MM.1S (cell line): Measurements from ENCODE around the gene ROR2.

Experiments used
- DNase-seq: peaks from one replicate; pipeline ENCODE4 v3.0.0-alpha.2; 2015
- H2AFZ ChIP-seq: fragments of 300-600 bp; sonication (generic); 2 replicates; pipeline ENCODE4 v1.6.0; 2016; ENCODE audit warnings: antibody characterized with exemption, low read length
- H3F3A ChIP-seq: fragments of 300-600 bp; sonication (generic); 2 replicates; pipeline ENCODE4 v1.6.1; 2016; ENCODE audit warnings: mild to moderate bottlenecking, antibody characterized with exemption, low read length, moderate library complexity, mixed read lengths; ENCODE audit not compliant: insufficient read depth
- H3K27ac ChIP-seq: fragments of 300-600 bp; sonication (generic); 2 replicates; pipeline ENCODE4 v1.5.1; 2016; ENCODE audit warnings: mild to moderate bottlenecking, low read length
- H3K27me3 ChIP-seq: fragments of 300-600 bp; sonication (generic); replicated peaks from 2 replicates; pipeline ENCODE4 v1.6.0; 2016; ENCODE audit warnings: low read length; ENCODE audit not compliant: insufficient read depth
- H3K36me3 ChIP-seq: fragments of 300-600 bp; sonication (generic); replicated peaks from 2 replicates; pipeline ENCODE4 v1.6.1; 2016; ENCODE audit warnings: mild to moderate bottlenecking, low read length, mixed read lengths; ENCODE audit not compliant: insufficient read depth
- H3K4me1 ChIP-seq: fragments of 300-600 bp; sonication (generic); 2 replicates; pipeline ENCODE4 v1.6.1; 2016; ENCODE audit warnings: low read length, mixed read lengths
- H3K4me2 ChIP-seq: fragments of 300-600 bp; sonication (generic); 2 replicates; pipeline ENCODE4 v1.6.0; 2016; ENCODE audit warnings: low read depth, low read length
- H3K4me3 ChIP-seq: fragments of 300-600 bp; sonication (generic); 2 replicates; pipeline ENCODE4 v1.5.1; 2016; ENCODE audit warnings: low read length, mixed read lengths
- H3K79me2 ChIP-seq: fragments of 300-600 bp; sonication (generic); 2 replicates; pipeline ENCODE4 v1.6.1; 2016; ENCODE audit warnings: mixed run types, low read length, mixed read lengths
- H3K9ac ChIP-seq: fragments of 300-600 bp; sonication (generic); 2 replicates; pipeline ENCODE4 v1.6.1; 2016; ENCODE audit warnings: low read length, mixed read lengths
- H3K9me2 ChIP-seq: fragments of 300-600 bp; sonication (generic); replicated peaks from 2 replicates; pipeline ENCODE4 v1.6.1; 2016; ENCODE audit warnings: mild to moderate bottlenecking, low read length, mixed read lengths; ENCODE audit not compliant: insufficient read depth
- H3K9me3 ChIP-seq: fragments of 300-600 bp; sonication (generic); replicated peaks from 2 replicates; pipeline ENCODE4 v1.6.1; 2016; ENCODE audit warnings: mild to moderate bottlenecking, low read length, mixed read lengths; ENCODE audit not compliant: insufficient read depth
- H4K20me1 ChIP-seq: fragments of 300-600 bp; sonication (generic); 2 replicates; pipeline ENCODE4 v1.6.1; 2016; ENCODE audit warnings: mild to moderate bottlenecking, low read length, moderate library complexity, mixed read lengths; ENCODE audit not compliant: insufficient read depth
- EZH2 ChIP-seq: fragments of 300-600 bp; sonication (generic); optimal IDR thresholded peaks from 2 replicates; pipeline ENCODE3; 2017; ENCODE audit warnings: low read depth, mild to moderate bottlenecking, antibody characterized with exemption, low read length, mixed read lengths
- EZH2phosphoT487 ChIP-seq: fragments of 300-600 bp; sonication (generic); IDR thresholded peaks from 2 replicates; pipeline ENCODE4 v1.6.1; 2018; ENCODE audit warnings: antibody characterized with exemption, low read length
- TF ChIP-seq, protein P1 (sequence below): fragments of 300-600 bp; sonication (generic); IDR thresholded peaks from 2 replicates; pipeline ENCODE4 v1.5.1; 2016; ENCODE audit warnings: antibody characterized with exemption, low read length, mixed read lengths

The ROR2 gene

DNA sequence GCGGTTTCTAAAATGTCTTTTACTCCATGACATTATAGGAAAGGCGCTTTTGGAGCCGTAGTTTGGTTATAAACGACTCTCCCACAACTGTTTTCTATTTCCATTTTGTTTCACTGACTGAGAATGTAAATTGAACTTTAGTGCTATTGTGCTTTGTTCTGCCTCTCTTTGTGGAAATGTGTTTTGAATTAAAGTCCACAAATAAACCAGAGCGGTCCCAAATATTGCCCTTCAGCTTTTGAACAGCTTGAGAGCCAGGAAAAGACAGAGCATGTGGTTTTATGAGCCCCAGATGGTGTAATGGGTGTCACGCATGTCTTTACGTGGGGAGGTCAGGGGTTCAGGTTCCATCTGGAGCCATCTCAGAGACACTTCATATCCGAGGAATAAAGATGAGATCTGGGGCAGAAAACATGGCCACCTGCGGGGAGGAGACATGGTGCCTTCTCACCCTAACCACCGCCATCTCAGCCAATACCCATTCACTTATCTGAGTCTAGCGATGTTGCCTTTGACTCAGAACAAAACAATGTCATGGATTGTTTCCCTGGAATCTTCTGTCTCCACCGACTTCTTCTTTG, 42.5 kb upstream of the ROR2 start:
- Histone ChIP-seq H2AFZ (no peak overlapping the region), H3F3A (no peaks in the 10 kb centered on the region), H3K4me2 (no peak overlapping the region), H3K4me1 (no peaks in the 10 kb centered on the region), H3K27me3 (no peaks in the 10 kb centered on the region), H3K9ac (no peak overlapping the region), H3K9me2 (no peaks in the 10 kb centered on the region), H3K9me3 (no peaks in the 10 kb centered on the region), H3K79me2 (no peaks in the 10 kb centered on the region), H3K36me3 (no peaks in the 10 kb centered on the region), H4K20me1 (no peaks in the 10 kb centered on the region), H3K27ac (no peak overlapping the region), H3K4me3 (no peak overlapping the region)
- no peak for DNase-seq
- TF ChIP-seq, protein P1, sequence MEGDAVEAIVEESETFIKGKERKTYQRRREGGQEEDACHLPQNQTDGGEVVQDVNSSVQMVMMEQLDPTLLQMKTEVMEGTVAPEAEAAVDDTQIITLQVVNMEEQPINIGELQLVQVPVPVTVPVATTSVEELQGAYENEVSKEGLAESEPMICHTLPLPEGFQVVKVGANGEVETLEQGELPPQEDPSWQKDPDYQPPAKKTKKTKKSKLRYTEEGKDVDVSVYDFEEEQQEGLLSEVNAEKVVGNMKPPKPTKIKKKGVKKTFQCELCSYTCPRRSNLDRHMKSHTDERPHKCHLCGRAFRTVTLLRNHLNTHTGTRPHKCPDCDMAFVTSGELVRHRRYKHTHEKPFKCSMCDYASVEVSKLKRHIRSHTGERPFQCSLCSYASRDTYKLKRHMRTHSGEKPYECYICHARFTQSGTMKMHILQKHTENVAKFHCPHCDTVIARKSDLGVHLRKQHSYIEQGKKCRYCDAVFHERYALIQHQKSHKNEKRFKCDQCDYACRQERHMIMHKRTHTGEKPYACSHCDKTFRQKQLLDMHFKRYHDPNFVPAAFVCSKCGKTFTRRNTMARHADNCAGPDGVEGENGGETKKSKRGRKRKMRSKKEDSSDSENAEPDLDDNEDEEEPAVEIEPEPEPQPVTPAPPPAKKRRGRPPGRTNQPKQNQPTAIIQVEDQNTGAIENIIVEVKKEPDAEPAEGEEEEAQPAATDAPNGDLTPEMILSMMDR, result no peak
- TF ChIP-seq EZH2 (no peak), EZH2phosphoT487 (no peak)

DNA sequence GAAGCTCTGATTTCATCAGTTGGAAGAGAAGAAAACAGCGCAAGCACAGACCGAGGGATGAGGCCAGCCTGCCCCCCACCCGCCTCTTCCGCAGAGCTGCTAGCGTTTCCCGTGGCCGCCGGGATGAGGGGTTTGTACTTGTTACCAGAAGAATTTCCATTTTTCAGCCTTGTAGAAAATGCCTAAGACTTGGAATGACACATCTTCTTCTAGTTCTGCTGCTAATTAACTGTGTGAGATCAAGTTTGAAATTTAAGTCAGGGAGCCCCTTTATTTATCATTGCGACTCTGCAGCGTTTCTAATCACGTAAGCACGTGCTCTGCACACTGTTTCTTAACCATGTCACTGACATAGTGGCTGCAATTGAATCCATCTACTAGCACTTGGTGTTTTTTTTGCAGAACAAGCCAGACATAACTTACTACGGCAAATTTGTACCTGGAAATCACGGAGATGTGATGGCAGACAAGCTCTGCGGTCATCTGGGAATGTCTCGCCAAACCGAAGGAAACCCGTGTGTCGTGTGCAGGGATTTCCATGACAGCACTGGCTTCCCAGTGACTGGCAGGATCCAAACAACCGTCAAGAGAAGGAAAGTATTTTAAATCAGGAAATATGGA, 41.8 kb upstream of the ROR2 start:
- no peaks in the 10 kb centered on the region for H3K36me3 ChIP-seq
- H3F3A ChIP-seq, result no peaks in the 10 kb centered on the region
- H3K4me2 ChIP-seq, result no peak overlapping the region
- no peak overlapping the region for H3K27ac ChIP-seq
- H3K79me2 ChIP-seq, result no peaks in the 10 kb centered on the region
- no peaks in the 10 kb centered on the region for H3K4me1 ChIP-seq
- DNase-seq, result no peak
- no peak overlapping the region for H3K4me3 ChIP-seq
- no peaks in the 10 kb centered on the region for H3K9me3 ChIP-seq
- no peaks in the 10 kb centered on the region for H3K9me2 ChIP-seq
- no peaks in the 10 kb centered on the region for H3K27me3 ChIP-seq
- TF ChIP-seq EZH2phosphoT487 (no peak), EZH2 (no peak)
- TF ChIP-seq, protein P1, result no peak
- H2AFZ ChIP-seq, result no peak overlapping the region
- H3K9ac ChIP-seq, result no peak overlapping the region
- no peaks in the 10 kb centered on the region for H4K20me1 ChIP-seq

DNA sequence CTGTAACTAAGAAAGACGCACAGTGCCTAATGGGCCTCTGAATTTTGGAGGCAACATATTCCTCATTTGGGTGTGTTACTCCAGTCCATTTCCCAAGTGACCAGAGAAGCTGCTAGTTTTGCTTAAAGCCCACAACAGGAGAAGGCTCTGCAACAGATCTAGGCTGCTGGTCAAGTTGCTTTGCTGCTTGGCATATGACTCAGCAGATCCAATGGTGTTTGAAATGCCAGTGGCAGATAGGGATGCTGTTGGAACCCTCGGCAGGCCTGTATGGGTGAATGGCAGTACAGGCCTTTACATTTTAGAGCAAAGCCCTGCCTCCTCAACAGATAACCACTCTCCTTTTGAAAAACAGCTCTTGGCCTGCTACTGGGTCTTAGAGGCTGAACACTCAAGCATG, 36.2 kb upstream of the ROR2 start:
- Histone ChIP-seq H3F3A (no peaks in the 10 kb centered on the region), H3K36me3 (no peaks in the 10 kb centered on the region), H3K9me3 (no peaks in the 10 kb centered on the region), H3K9ac (no peak overlapping the region), H3K9me2 (no peaks in the 10 kb centered on the region), H3K4me1 (no peaks in the 10 kb centered on the region), H3K27ac (no peak overlapping the region), H2AFZ (no peak overlapping the region), H3K27me3 (no peaks in the 10 kb centered on the region), H3K4me3 (no peak overlapping the region), H3K4me2 (no peak overlapping the region), H3K79me2 (no peaks in the 10 kb centered on the region), H4K20me1 (no peaks in the 10 kb centered on the region)
- DNase-seq, result no peak
- no peak for TF ChIP-seq EZH2
- TF ChIP-seq, protein P1, result no peak
- no peak for TF ChIP-seq EZH2phosphoT487
